Erythroblast (primary cell): ENCODE data around the gene CITED4.

Source experiments
- DNase-seq, 2 experiments: peaks; one replicate each; lab custom pipeline; 2025; lab: John Stamatoyannopoulos, UW
- GATA1 ChIP-seq: IDR thresholded peaks from 2 replicates; pipeline ENCODE4 v1.6.1; 2011; ENCODE audit warnings: low read depth, mild to moderate bottlenecking, control low read depth, low read length, moderate library complexity
- POLR2A ChIP-seq: IDR thresholded peaks from 2 replicates; pipeline ENCODE4 v1.6.1; 2011; ENCODE audit warnings: mild to moderate bottlenecking, low read length

Gene CITED4

GRCh38 chr1:40840526-40841323, 21.4 kb downstream of the CITED4 start:
- peak; percentile 35 to 67 for DNase-seq

DNA sequence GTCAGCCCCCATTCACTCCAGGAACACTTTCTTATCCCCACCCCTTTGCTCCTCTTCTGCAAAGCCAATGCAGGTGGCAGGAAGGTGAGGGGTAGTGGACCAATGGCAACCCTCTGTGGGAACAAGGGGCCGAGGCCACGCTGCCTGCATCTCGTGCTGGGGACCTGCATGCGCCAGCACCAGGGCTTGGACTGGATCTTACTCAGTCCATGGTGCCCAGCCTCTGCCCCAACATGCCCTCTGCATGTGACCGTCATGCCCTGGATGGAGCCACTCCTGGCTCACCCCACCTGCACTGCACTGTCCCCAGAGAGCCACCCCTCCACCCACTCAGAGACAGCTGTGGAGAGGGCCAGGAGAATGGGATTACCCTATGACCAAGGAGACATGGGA, 22.2 kb downstream of the CITED4 start:
- no peak for TF ChIP-seq POLR2A
- TF ChIP-seq GATA1: no peak
- no peak for DNase-seq

More at GRCh38 chr1:40840526-40841323, 21.4 kb downstream of the CITED4 start:
- TF ChIP-seq POLR2A: no peak
- TF ChIP-seq GATA1: no peak

GRCh38 chr1:40838980-40839942, 22.9 kb downstream of the CITED4 start:
- DNase-seq: no peak
- TF ChIP-seq GATA1 (no peak), POLR2A (no peak)

DNA sequence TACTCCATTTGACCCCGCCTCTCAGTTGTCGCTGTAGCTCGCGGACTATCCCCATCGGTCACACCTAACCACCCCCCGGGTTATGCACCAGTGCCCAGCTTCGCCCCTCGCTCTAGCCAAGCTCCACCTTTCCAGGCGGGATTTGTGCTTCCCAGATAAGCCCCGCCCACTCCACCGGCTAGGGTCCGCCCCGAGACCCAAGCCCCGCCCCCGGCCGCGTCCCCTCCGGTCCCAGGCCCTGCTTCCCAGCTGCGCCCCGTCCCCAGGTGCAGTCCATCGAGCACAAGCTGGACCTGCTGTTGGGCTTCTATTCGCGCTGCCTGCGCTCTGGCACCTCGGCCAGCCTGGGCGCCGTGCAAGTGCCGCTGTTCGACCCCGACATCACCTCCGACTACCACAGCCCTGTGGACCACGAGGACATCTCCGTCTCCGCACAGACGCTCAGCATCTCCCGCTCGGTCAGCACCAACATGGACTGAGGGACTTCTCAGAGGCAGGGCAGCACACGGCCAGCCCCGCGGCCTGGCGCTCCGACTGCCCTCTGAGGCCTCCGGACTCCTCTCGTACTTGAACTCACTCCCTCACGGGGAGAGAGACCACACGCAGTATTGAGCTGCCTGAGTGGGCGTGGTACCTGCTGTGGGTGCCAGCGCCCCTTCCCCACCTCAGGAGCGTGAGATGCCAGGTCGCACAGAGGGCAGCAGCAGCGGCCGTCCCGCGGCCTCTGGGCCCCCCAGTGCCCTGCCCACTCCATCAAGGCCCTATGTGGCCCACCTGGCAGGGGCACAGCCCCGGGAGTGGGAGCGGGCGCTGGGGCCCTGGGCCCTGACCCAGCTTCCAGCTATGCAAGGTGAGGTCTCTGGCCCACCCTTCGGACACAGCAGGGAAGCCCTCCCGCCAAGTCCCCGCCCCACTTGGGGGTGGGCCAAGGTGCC, 23.9 kb downstream of the CITED4 start:
- no peak for DNase-seq
- TF ChIP-seq POLR2A (no peak), GATA1 (no peak)

- TF ChIP-seq POLR2A (no peak), GATA1 (no peak)
- no peak for DNase-seq
Measured at GRCh38 chr1:40837601-40838000, 24.6 kb downstream of the CITED4 start.

GRCh38 chr1:40836283-40836682, 25.9 kb downstream of the CITED4 start:
- no peak for TF ChIP-seq POLR2A
- TF ChIP-seq GATA1: no peak

DNA sequence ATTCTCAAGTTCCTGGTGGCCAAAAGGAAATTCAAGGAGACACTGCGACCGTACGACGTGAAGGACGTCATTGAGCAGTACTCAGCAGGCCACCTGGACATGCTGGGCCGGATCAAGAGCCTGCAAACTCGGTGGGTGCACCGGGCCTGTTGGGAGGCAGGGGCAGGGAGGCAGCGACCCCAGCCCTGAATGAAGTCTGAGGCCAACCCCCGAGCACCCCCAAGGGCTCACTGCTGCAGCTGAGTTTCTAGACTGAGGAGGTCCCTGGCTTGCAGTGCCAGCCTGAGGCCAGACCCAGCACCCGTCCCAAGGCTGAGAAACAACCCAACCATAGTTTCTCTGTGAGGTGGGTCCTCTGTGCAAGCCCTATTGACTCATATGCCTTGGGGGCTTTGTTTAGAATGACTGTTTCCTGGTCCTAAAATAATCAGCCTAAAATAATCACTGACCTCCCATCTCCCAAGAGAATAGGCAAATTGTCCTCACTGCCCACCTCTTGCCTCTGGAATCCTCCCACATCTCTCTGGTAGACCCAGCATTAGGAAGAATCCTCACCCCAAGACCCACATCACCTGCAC, 27.1 kb downstream of the CITED4 start:
- DNase-seq: no peak
- no peak for TF ChIP-seq GATA1
- no peak for TF ChIP-seq POLR2A

More at GRCh38 chr1:40836283-40836682, 25.9 kb downstream of the CITED4 start:
- DNase-seq: no peak

DNA sequence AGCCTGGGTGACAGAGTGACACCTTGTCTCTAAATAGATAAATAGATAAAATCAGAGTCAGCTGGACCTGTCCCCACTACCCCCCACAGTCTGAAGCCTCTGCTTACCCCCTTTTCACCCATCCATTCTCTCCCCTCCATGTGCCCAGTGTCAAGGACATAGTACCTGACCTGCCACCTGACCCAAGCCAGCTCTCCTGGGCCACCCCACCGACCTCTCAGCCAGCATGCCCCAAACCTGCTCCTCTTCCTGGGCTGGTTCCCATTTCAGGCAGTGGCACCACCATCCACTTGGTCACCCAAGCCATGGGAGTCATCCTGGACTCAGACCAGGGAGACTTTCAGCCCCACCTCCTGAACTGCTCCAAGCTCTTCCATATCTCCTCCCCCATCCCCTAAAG, 28.2 kb downstream of the CITED4 start:
- TF ChIP-seq POLR2A (no peak), GATA1 (no peak)
- DNase-seq: no peak

DNA sequence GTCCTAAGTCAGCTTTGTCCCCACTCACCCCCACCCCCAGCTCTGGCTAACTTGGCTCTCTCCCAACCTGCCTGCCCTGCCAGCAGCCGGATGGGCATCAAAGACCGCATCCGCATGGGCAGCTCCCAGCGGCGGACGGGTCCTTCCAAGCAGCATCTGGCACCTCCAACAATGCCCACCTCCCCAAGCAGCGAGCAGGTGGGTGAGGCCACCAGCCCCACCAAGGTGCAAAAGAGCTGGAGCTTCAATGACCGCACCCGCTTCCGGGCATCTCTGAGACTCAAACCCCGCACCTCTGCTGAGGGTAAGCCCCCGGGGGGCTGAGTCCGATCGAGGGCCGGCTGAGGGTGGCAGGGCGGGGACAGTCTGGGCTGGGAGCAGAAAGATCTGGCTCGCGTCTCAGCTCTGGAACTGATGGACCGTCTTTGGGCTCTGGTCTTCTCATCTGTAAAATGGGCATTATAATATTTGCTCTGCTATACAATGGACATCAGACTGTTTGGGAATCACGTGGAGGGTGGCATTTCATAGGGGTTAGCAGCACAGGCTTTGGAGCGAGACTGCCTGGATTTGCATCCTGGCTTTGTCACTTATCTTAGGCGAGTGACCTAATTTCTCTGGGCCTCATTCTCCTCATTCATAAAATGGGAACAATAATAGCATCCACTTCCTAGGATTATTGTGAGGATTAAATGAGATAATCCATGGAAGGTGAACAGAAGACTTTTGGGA, 31.0 kb downstream of the CITED4 start:
- TF ChIP-seq GATA1: no peak
- no peak for TF ChIP-seq POLR2A
- DNase-seq: no peak

- TF ChIP-seq GATA1 (no peak), POLR2A (no peak)
- DNase-seq: no peak
Measured at GRCh38 chr1:40830419-40830943, 31.7 kb downstream of the CITED4 start.

DNA sequence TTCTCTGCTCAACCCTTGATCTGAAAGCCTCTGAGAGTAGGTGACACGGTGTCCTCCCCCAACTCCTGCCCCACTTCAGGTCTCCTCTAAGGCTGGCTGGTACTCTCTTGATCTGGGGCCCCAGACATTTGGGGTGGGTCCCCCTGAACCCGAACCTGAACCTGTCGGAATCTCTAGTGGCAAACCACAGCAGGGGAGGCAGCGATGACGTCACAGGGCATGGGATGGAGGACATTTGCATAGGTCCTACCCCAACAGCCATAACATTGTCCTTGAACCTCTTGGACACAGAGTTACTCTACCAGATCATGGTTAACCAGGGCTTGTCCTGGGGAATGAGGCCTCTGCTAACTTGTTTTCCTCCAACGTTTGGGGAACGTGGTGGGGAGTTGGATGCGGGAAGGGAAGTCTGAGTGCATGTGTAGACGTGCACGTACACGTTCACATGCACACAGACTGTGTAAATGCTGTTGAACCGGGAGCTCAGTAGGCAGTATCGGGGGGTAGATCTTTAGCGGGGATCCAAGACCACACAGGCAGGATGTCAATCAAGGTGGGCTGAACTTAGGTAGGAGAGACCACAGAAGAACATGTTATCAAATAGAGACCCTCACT, 32.4 kb downstream of the CITED4 start:
- TF ChIP-seq POLR2A (no peak), GATA1 (no peak)
- DNase-seq: no peak

GRCh38 chr1:40825996-40826395, 36.2 kb downstream of the CITED4 start:
- no peak for DNase-seq
- TF ChIP-seq GATA1 (no peak), POLR2A (no peak)
